HepG2 (cell line): Measurements from ENCODE around the gene SLC35F3. TPM values are rescaled to one million over a fixed set of nuclear protein-coding genes. Genes with fewer than 3 reads are reported as not detected.

Experiments
- ATAC-seq: fragments of 200-7000 bp; cut with Tn5 transposase; 3 replicates; pipeline ENCODE4 v1.9.1; 2020; ENCODE audit warnings: mild to moderate bottlenecking, moderate library complexity
- BruUV-seq: library from RNA; stranded (reverse); fragments of 400-500 nt; replicated peaks from 2 replicates; lab custom pipeline; 2021; lab: Mats Ljungman, UMichigan
- CTCF ChIA-PET: fragments of 300-600 bp; formaldehyde crosslinking; extraction: SDS; loops from one replicate; lab custom pipeline; 2021; ENCODE audit warnings: low total read pairs, inconsistent platforms, low intra/inter-chr PET ratio; lab: Yijun Ruan, JAX
- POLR2A ChIA-PET: fragments of 350-600 bp; sonication (Branson Sonifier 250); formaldehyde crosslinking; loops from one replicate; lab custom pipeline; 2020; ENCODE audit warnings: antibody characterized with exemption, inconsistent platforms; lab: Yijun Ruan, JAX
- DNase-seq: peaks from one replicate; pipeline ENCODE4 v3.0.0-alpha.2; 2015; ENCODE audit warnings: low spot score
- FAIRE-seq: peaks from 3 replicates; lab custom pipeline; 2011; peaks lifted over from hg19 to GRCh38; lab: Jason Lieb, UNC
- H2AFZ ChIP-seq: one replicate; pipeline ENCODE4 v1.6.1; 2011; ENCODE audit warnings: low read length, inconsistent platforms
- H3K27ac ChIP-seq: fragments of 300-600 bp; 3 replicates; pipeline ENCODE4 v1.8.0; 2011; ENCODE audit warnings: mixed run types, mild to moderate bottlenecking, mixed read lengths, low read length, inconsistent platforms; ENCODE audit not compliant: insufficient read depth; ENCODE audit errors: extremely low read length
- H3K27me3 ChIP-seq, 2 experiments: fragments of 200-600 bp in 1 of 2; 2 replicates in 1 of 2; 3 replicates in 1 of 2; pipeline versions ENCODE4 v1.6.0 to v1.8.0; 2011; ENCODE audit warnings: low read length in 2 of 2, mild to moderate bottlenecking in 2 of 2, moderate library complexity in 2 of 2, inconsistent platforms in 1 of 2; ENCODE audit not compliant: insufficient read depth in 2 of 2, control insufficient read depth in 1 of 2
- H3K36me3 ChIP-seq, 2 experiments: fragments of 200-600 bp in 1 of 2; replicated peaks in 1 of 2; 2 replicates in 1 of 2; 3 replicates in 1 of 2; pipeline versions ENCODE4 v1.5.1 to v1.8.0; 2011; ENCODE audit warnings: low read length in 2 of 2, inconsistent platforms in 1 of 2; ENCODE audit not compliant: insufficient read depth in 2 of 2, control insufficient read depth in 1 of 2
- H3K4me1 ChIP-seq: 2 replicates; pipeline ENCODE4 v1.5.1; 2012; ENCODE audit warnings: low read length, inconsistent platforms; ENCODE audit not compliant: insufficient read depth
- H3K4me2 ChIP-seq: 2 replicates; pipeline ENCODE4 v1.6.0; 2011; ENCODE audit warnings: low read depth, low read length, inconsistent platforms
- H3K4me3 ChIP-seq, 3 experiments: fragments of 200-600 bp in 1 of 3; sonication (generic), shearing (Covaris generic) in 1 of 3; replicated peaks in 1 of 3; 2 replicates each; pipeline ENCODE4 v1.5.1; 2011 to 2016; ENCODE audit warnings: low read length in 3 of 3, inconsistent platforms in 2 of 3, low read depth in 2 of 3, mild to moderate bottlenecking in 2 of 3, control low read depth in 1 of 3, mixed read lengths in 1 of 3; ENCODE audit not compliant: insufficient read depth in 1 of 3
- H3K79me2 ChIP-seq: one replicate; pipeline ENCODE4 v1.6.1; 2011; ENCODE audit warnings: low read length, inconsistent platforms; ENCODE audit not compliant: insufficient read depth
- H3K9ac ChIP-seq: 2 replicates; pipeline ENCODE4 v1.6.0; 2011; ENCODE audit warnings: mild to moderate bottlenecking, low read depth, low read length, inconsistent platforms; ENCODE audit not compliant: insufficient read depth
- H3K9me3 ChIP-seq: 2 replicates; pipeline ENCODE4 v1.5.1; 2012; ENCODE audit warnings: mild to moderate bottlenecking, low read length
- H4K20me1 ChIP-seq: 2 replicates; pipeline ENCODE4 v1.6.0; 2011; ENCODE audit warnings: inconsistent platforms, mild to moderate bottlenecking, low read length, moderate library complexity; ENCODE audit not compliant: insufficient read depth
- ARNT ChIP-seq: fragments of 450-650 bp; IDR thresholded peaks from 2 replicates; pipeline ENCODE4 v1.6.1; 2017
- ASH2L ChIP-seq: fragments of 300-600, 200-600 bp; sonication (generic); IDR thresholded peaks from 2 replicates; pipeline ENCODE4 v1.7.0; 2017; ENCODE audit warnings: low read depth, mild to moderate bottlenecking, moderate library complexity, mixed read lengths, low read length; ENCODE audit not compliant: insufficient read length
- CEBPB ChIP-seq: IDR thresholded peaks from 2 replicates; pipeline ENCODE4 v1.6.1; 2011; ENCODE audit warnings: low read depth, low read length, improper control_type of control experiment, borderline replicate concordance
- CREB1 ChIP-seq, 2 experiments: fragments of 450-650 bp in 1 of 2; IDR thresholded peaks; 2 replicates each; pipeline ENCODE4 v1.6.1; 2016 to 2017; ENCODE audit warnings: control low read depth in 1 of 2, mild to moderate bottlenecking in 1 of 2, missing compliant biosample characterization in 1 of 2, missing genetic modification characterization in 1 of 2
- ETV5 ChIP-seq: IDR thresholded peaks from 2 replicates; pipeline ENCODE4 v1.6.1; 2018; ENCODE audit warnings: missing biosample characterization, missing genetic modification reagents, inconsistent platforms, borderline replicate concordance
- GLI4 ChIP-seq: sonication (generic); formaldehyde crosslinking; IDR thresholded peaks from 2 replicates; pipeline ENCODE4 v1.5.1; 2020; ENCODE audit warnings: missing genetic modification reagents, mild to moderate bottlenecking, moderate library complexity, borderline replicate concordance
- GZF1 ChIP-seq: sonication (generic); formaldehyde crosslinking; IDR thresholded peaks from 2 replicates; pipeline ENCODE4 v1.5.1; 2020; ENCODE audit warnings: mild to moderate bottlenecking, missing genetic modification reagents
- MATR3 ChIP-seq: sonication (generic); formaldehyde crosslinking; IDR thresholded peaks from 2 replicates; pipeline ENCODE4 v1.4.0; 2020; ENCODE audit warnings: missing genetic modification reagents
- NCOA2 ChIP-seq: sonication (generic); formaldehyde crosslinking; IDR thresholded peaks from 2 replicates; pipeline ENCODE4 v1.8.0; 2022; ENCODE audit warnings: inconsistent platforms
- SALL2 ChIP-seq: sonication (generic); formaldehyde crosslinking; IDR thresholded peaks from 2 replicates; pipeline ENCODE4 v1.8.1; 2023; ENCODE audit warnings: mild to moderate bottlenecking, missing genetic modification reagents, inconsistent platforms
- TP53 ChIP-seq: sonication (generic); formaldehyde crosslinking; conservative IDR thresholded peaks from 2 replicates; pipeline ENCODE4 v1.4.0; 2020; ENCODE audit warnings: missing genetic modification reagents
- ZNF235 ChIP-seq: sonication (generic); formaldehyde crosslinking; IDR thresholded peaks from 2 replicates; pipeline ENCODE4 v1.8.1; 2023; ENCODE audit warnings: mild to moderate bottlenecking, missing genetic modification reagents, borderline replicate concordance
- ZNF256 ChIP-seq: sonication (generic); formaldehyde crosslinking; conservative IDR thresholded peaks from 2 replicates; pipeline ENCODE4 v1.4.0; 2020; ENCODE audit warnings: missing genetic modification reagents
- ZNF34 ChIP-seq: sonication (generic); formaldehyde crosslinking; IDR thresholded peaks from 2 replicates; pipeline ENCODE4 v1.4.0; 2020; ENCODE audit warnings: mild to moderate bottlenecking, missing genetic modification reagents, borderline replicate concordance
- ZNF510 ChIP-seq: sonication (generic); formaldehyde crosslinking; IDR thresholded peaks from 2 replicates; pipeline ENCODE4 v1.4.0; 2020; ENCODE audit warnings: low read depth, mild to moderate bottlenecking, missing genetic modification reagents
- ZNF550 ChIP-seq: sonication (generic); formaldehyde crosslinking; IDR thresholded peaks from 2 replicates; pipeline ENCODE4 v1.4.0; 2020; ENCODE audit warnings: mild to moderate bottlenecking, missing genetic modification reagents, borderline replicate concordance
- ZNF644 ChIP-seq: IDR thresholded peaks from 2 replicates; pipeline ENCODE4 v1.6.1; 2016; ENCODE audit warnings: low read depth
- ZNF790 ChIP-seq: sonication (generic); formaldehyde crosslinking; IDR thresholded peaks from 2 replicates; pipeline ENCODE4 v1.8.0; 2022; ENCODE audit warnings: missing genetic modification reagents, mild to moderate bottlenecking, borderline replicate concordance
- WGBS: methylation state at CpG from one replicate; pipeline ENCODE4 v1.1.6; 2017; ENCODE audit warnings: low lambda C conversion rate; 5-methylcytosine and 5-hydroxymethylcytosine counted together
- in situ Hi-C: cut with HindIII; loops from 2 replicates; pipeline ENCODE4 v1.10.0; 2017; ENCODE audit warnings: low pct_unique_long_range_greater_than_20kb; ENCODE audit not compliant: extremely low pct_ligation_motif_present
- intact Hi-C: fragments of 100-400 bp; cut with micrococcal nuclease; formaldehyde crosslinking; loops from one replicate; pipeline ENCODE4 v1.10.0; 2022; ENCODE audit not compliant: unreplicated experiment
- polyA plus RNA-seq, 8 experiments: library from polyadenylated mRNA; depleted of rRNA in 3 of 8; stranded (reverse) in 7 of 8; unstranded in 1 of 8; fragments of >200 nt; fragmentation: Illumina TruSeq in 4 of 8; extraction: Trizol in 4 of 8; gene quantifications; 2 replicates each; pipeline versions ENCODE4 v1.2.1 to v1.2.3, GENCODE V29; 2011 to 2016; ENCODE audit warnings: low read depth in 4 of 8, missing spikeins in 1 of 8, mixed read lengths in 1 of 8; ENCODE audit not compliant: insufficient read depth in 1 of 8
- total RNA-seq, 5 experiments: library from RNA; depleted of rRNA; stranded (reverse); fragments of >200 nt; fragmentation: Illumina TruSeq; extraction: Trizol; gene quantifications; 2 replicates each; pipeline ENCODE4 v1.2.3, GENCODE V29; 2016; ENCODE audit warnings: low read depth in 1 of 5
- TF ChIP-seq, protein P1 (sequence below): sonication (generic); formaldehyde crosslinking; conservative IDR thresholded peaks from 2 replicates; pipeline ENCODE4 v1.8.0; 2022; ENCODE audit warnings: missing genetic modification reagents
- TF ChIP-seq, protein P2 (sequence below): sonication (generic); formaldehyde crosslinking; IDR thresholded peaks from 2 replicates; pipeline ENCODE4 v1.4.0; 2020; ENCODE audit warnings: mild to moderate bottlenecking, missing genetic modification reagents, borderline replicate concordance
- TF ChIP-seq, protein P3 (sequence below), 2 experiments: fragments of 450-650 bp in 1 of 2; sonication (generic) in 1 of 2; formaldehyde crosslinking; IDR thresholded peaks; 2 replicates each; pipeline versions ENCODE4 v1.5.0 to v1.8.0; 2020 to 2022; ENCODE audit warnings: mild to moderate bottlenecking in 1 of 2, missing genetic modification reagents in 1 of 2

Gene SLC35F3
- total and polyA plus RNA-seq, 2 of the 13 experiments (the other 11 are each of a cell fraction or from before 2014, with no cell fraction given) = not detected

DNA sequence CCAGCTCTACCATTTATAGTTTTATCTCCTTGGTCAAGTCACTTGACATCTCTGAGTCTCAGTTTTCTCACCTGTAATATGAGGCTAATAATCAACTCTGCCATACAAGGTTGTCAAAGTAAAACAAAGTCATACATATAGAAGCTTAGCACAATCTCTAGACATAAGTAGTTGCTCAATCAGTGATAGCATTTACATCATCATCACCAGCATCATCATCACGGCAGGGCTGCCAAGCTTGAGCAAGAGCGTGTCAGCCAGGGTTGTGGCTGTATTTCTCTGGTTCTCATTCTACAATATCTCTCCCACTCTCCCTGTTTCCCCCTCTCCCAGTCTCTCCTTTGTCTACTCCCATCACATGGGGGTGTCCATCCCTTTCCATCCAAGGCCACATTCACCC is 427.0 kb downstream of the SLC35F3 start:
- intact Hi-C loops = no loop called here
- no peak for DNase-seq
- WGBS = 48% methylated on average over 2 of the region's 2 CpGs

DNA sequence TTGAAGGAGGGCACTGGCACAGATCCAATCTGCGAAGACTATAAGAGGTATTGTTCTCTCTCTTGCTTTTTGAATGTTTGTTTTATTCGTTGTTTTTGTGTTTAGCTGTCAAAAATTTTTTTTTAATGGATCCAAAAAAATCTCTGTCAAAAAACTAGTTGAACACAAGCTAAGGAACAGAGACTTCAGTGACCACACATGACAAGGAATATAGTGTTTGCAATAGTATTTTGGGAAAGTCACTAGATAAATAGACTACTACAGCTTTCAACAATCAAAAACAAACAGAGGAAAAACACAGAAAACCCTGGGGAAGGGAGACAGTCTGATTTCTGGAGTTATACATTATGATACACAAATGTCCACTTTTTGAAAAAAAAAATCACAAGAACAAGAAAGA is 431.9 kb downstream of the SLC35F3 start:
- no peak for DNase-seq
- H3K4me2 ChIP-seq = no peak overlapping the region
- H3K4me1 ChIP-seq = peaks cover 7% of the 10 kb centered on the region
- H3K27me3 ChIP-seq = no peaks in the 10 kb centered on the region
- BruUV-seq = no TSS peak
- peaks cover 18% of the 10 kb centered on the region for H3K9me3 ChIP-seq
- no peaks in the 10 kb centered on the region for H4K20me1 ChIP-seq
- H3K27ac ChIP-seq = no peak overlapping the region
- intact Hi-C loops (no loop called here), in situ Hi-C loops (no loop called here)
- WGBS = 1% methylated on average over 2 of the region's 2 CpGs
- H3K36me3 ChIP-seq = no peaks in the 10 kb centered on the region
- CTCF ChIA-PET = no interaction called here
- H3K4me3 ChIP-seq = no peak overlapping the region
- no peaks in the 10 kb centered on the region for H3K79me2 ChIP-seq
- POLR2A ChIA-PET = no interaction called here
- no peak for FAIRE-seq
- no peak overlapping the region for H2AFZ ChIP-seq
- no peak for ATAC-seq
- H3K9ac ChIP-seq = no peak overlapping the region
- TF ChIP-seq CREB1 (IDR thresholded peaks at IDR 0.05) = no peak
- no peak for TF ChIP-seq CREB1 (CRISPR knock-in tag; IDR thresholded peaks at IDR 0.05)
- TF ChIP-seq ZNF510 (CRISPR knock-in tag) = no peak
- no peak for TF ChIP-seq NCOA2
- no peak for TF ChIP-seq ZNF790 (CRISPR knock-in tag)
- no peak for TF ChIP-seq ZNF256 (CRISPR knock-in tag)
- TF ChIP-seq, protein P1, sequence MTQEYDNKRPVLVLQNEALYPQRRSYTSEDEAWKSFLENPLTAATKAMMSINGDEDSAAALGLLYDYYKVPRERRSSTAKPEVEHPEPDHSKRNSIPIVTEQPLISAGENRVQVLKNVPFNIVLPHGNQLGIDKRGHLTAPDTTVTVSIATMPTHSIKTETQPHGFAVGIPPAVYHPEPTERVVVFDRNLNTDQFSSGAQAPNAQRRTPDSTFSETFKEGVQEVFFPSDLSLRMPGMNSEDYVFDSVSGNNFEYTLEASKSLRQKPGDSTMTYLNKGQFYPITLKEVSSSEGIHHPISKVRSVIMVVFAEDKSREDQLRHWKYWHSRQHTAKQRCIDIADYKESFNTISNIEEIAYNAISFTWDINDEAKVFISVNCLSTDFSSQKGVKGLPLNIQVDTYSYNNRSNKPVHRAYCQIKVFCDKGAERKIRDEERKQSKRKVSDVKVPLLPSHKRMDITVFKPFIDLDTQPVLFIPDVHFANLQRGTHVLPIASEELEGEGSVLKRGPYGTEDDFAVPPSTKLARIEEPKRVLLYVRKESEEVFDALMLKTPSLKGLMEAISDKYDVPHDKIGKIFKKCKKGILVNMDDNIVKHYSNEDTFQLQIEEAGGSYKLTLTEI (CRISPR knock-in tag) = no peak
- no peak for TF ChIP-seq GLI4 (CRISPR knock-in tag)
- TF ChIP-seq, protein P2, sequence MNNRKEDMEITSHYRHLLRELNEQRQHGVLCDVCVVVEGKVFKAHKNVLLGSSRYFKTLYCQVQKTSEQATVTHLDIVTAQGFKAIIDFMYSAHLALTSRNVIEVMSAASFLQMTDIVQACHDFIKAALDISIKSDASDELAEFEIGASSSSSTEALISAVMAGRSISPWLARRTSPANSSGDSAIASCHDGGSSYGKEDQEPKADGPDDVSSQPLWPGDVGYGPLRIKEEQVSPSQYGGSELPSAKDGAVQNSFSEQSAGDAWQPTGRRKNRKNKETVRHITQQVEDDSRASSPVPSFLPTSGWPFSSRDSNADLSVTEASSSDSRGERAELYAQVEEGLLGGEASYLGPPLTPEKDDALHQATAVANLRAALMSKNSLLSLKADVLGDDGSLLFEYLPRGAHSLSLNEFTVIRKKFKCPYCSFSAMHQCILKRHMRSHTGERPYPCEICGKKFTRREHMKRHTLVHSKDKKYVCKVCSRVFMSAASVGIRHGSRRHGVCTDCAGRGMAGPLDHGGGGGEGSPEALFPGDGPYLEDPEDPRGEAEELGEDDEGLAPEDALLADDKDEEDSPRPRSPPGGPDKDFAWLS (CRISPR knock-in tag) = no peak

More for the DNA sequence above, 427.0 kb downstream of the SLC35F3 start:
- no peak overlapping the region for H3K4me3 ChIP-seq
- peaks cover 8% of the 10 kb centered on the region; the same call in 1 of the 2 replicates for H3K9me3 ChIP-seq
- no peak for FAIRE-seq
- no peak overlapping the region for H2AFZ ChIP-seq
- TF ChIP-seq ASH2L = no peak
- TF ChIP-seq ZNF644 (CRISPR knock-in tag) = no peak
- TF ChIP-seq MATR3 (CRISPR knock-in tag) = no peak
- TF ChIP-seq TP53 = no peak
- TF ChIP-seq SALL2 (CRISPR knock-in tag) = no peak
- TF ChIP-seq ETV5 = no peak
- no peak for TF ChIP-seq ZNF235 (CRISPR knock-in tag)
- no peak for TF ChIP-seq GZF1 (CRISPR knock-in tag)
- TF ChIP-seq ZNF34 (CRISPR knock-in tag) = no peak
- no peak for TF ChIP-seq ZNF550 (CRISPR knock-in tag)
- TF ChIP-seq CEBPB = peak; percentile 55; the same call in 1 of the 2 replicates
- TF ChIP-seq ARNT = no peak
- TF ChIP-seq, protein P3, sequence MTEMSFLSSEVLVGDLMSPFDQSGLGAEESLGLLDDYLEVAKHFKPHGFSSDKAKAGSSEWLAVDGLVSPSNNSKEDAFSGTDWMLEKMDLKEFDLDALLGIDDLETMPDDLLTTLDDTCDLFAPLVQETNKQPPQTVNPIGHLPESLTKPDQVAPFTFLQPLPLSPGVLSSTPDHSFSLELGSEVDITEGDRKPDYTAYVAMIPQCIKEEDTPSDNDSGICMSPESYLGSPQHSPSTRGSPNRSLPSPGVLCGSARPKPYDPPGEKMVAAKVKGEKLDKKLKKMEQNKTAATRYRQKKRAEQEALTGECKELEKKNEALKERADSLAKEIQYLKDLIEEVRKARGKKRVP (CRISPR knock-in tag; IDR thresholded peaks at IDR 0.05) = peak in 1 of 2 experiments; percentile 73; a peak in 1 of 4 replicates
- CTCF ChIA-PET = no interaction called here
- ATAC-seq = no peak
- H3K27me3 ChIP-seq = no peaks in the 10 kb centered on the region
- no peaks in the 10 kb centered on the region for H4K20me1 ChIP-seq
- H3K79me2 ChIP-seq = no peaks in the 10 kb centered on the region
- no TSS peak for BruUV-seq
- H3K36me3 ChIP-seq = no peaks in the 10 kb centered on the region
- H3K9ac ChIP-seq = no peak overlapping the region
- peaks cover 42% of the 10 kb centered on the region for H3K4me1 ChIP-seq
- in situ Hi-C loops = no loop called here
- no peak overlapping the region for H3K27ac ChIP-seq
- no peak overlapping the region for H3K4me2 ChIP-seq
- POLR2A ChIA-PET = interaction anchor here (1.9 kb wide), 1 partner anchor 42 kb away, joined by 6 read pairs; the partner anchor contains the start of gene COA6
